ENCODE measurements around the gene EEF1A2. TPM values are rescaled to one million over a fixed set of nuclear protein-coding genes. Genes with fewer than 3 reads are reported as not detected.

EEF1A2 gene
- polyA plus RNA-seq, 2 of the 4 experiments (the other 2 are of a cell fraction): 16.3 to 129 TPM

DNA sequence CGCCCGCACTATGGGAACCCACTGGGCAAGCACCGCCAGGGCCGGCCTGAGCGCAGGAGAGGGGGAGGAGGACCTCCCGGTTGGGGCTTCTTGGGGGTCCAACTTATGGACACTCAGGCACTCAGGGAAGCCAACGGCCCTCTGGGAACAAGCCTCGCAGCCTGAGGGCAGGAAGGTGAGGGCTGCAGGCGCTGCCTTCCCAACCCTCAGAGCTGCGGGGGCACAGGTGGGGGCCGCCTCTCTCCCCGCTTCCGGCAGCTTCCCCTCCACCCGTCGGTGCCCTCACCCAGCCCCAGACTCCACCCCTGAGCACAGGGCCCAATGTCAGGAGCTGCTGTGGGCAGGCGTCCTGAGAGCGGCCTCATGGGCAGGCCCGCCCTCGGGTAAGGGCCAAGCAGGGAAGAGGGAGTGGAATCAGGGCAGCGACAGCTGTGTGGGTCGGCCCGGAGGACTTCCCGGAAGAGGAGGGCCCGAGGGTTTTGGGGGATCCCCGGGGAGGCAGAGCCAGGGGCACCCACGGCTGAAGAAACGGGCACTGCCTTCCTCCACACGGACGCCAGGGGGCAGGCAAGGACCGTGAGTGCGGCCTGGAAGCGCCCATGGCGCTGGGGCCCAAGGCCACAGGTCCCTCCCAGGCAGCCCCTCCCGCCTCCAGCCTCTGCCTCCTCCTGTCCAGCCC, 38.8 kb upstream of the EEF1A2 start:
- peak overlapping the region; percentile 59 for H3K4me3 ChIP-seq
- DNase-seq (ENCODE audit: low read depth in 1 of 2, low spot score in 1 of 2) (peak; percentile 98 to 100), FAIRE-seq (no peak), ATAC-seq (peak; percentile 86 to 95)
- peak overlapping the region; percentile 94 for H3K4me2 ChIP-seq
- peaks cover 18% of the 10 kb centered on the region for H3K4me1 ChIP-seq
- H3K9me3 ChIP-seq: no peaks in the 10 kb centered on the region
- 1% methylated on average over 16 of the region's 34 CpGs for WGBS (ENCODE audit: missing lambda C conversion rate)
- ChIA-PET POLR2A (interaction anchor here (0.6 to 4.9 kb wide), 15 partner anchors 9 to 525 kb away, joined by 3 to 62 read pairs (median 4); partner anchors contain the start of genes ARFRP1, GMEB2, HELZ2 and PPDPF), CTCF (interaction anchor here (0.6 to 6.8 kb wide), 94 partner anchors 9 to 583 kb away, joined by 3 to 93 read pairs (median 5); partner anchors contain the start of genes FNDC11, LKAAEAR1, PPDPF and PRPF6)
- H3K27ac ChIP-seq: peak overlapping the region; percentile 93 to 97
- TF ChIP-seq CEBPB (IDR thresholded peaks at IDR 0.05): no peak
- TF ChIP-seq SREBF2 (IDR thresholded peaks at IDR 0.05): no peak
- TF ChIP-seq RCOR1 (IDR thresholded peaks at IDR 0.05; ENCODE audit: low read depth, low read length): no peak
- TF ChIP-seq EP300 (IDR thresholded peaks at IDR 0.05): no peak
- no peak for TF ChIP-seq RNF2 (IDR thresholded peaks at IDR 0.05; ENCODE audit: borderline replicate concordance, low read depth)
- TF ChIP-seq JUN (IDR thresholded peaks at IDR 0.05): peak; percentile 21 to 44; a peak in 3 of 5 replicates
- no peak for TF ChIP-seq ZNF302 (CRISPR knock-in tag; IDR thresholded peaks at IDR 0.05)
- TF ChIP-seq TP53 (CRISPR knock-in tag; IDR thresholded peaks at IDR 0.05): 0 out of 2 replicates have a peak, but pooled peaks have one; percentile 22
- TF ChIP-seq KDM5A (IDR thresholded peaks at IDR 0.05): peak; percentile 89
- TF ChIP-seq JUNB (IDR thresholded peaks at IDR 0.05): no peak
- no peak for TF ChIP-seq HOXB13 (CRISPR knock-in tag; IDR thresholded peaks at IDR 0.05; ENCODE audit: low read depth)
- TF ChIP-seq KDM1A (IDR thresholded peaks at IDR 0.05; ENCODE audit: low read depth): no peak
- TF ChIP-seq, protein P1, sequence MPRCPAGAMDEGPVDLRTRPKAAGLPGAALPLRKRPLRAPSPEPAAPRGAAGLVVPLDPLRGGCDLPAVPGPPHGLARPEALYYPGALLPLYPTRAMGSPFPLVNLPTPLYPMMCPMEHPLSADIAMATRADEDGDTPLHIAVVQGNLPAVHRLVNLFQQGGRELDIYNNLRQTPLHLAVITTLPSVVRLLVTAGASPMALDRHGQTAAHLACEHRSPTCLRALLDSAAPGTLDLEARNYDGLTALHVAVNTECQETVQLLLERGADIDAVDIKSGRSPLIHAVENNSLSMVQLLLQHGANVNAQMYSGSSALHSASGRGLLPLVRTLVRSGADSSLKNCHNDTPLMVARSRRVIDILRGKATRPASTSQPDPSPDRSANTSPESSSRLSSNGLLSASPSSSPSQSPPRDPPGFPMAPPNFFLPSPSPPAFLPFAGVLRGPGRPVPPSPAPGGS (IDR thresholded peaks at IDR 0.05): peak; percentile 30; the same call in 2 of the 3 replicates
- TF ChIP-seq, protein P2, sequence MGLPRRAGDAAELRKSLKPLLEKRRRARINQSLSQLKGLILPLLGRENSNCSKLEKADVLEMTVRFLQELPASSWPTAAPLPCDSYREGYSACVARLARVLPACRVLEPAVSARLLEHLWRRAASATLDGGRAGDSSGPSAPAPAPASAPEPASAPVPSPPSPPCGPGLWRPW (IDR thresholded peaks at IDR 0.05): no peak
- 0 out of 2 replicates have a peak, but pooled peaks have one; percentile 49 for TF ChIP-seq EHF (CRISPR knock-in tag; IDR thresholded peaks at IDR 0.05)
- TF ChIP-seq BHLHE40 (IDR thresholded peaks at IDR 0.05; ENCODE audit: low read depth, low read length): no peak
- no peak for TF ChIP-seq ZC3H11A (IDR thresholded peaks at IDR 0.05)
- no peak for TF ChIP-seq FOSL2 (IDR thresholded peaks at IDR 0.05)
- TF ChIP-seq FOSL2 (CRISPR knock-in tag; IDR thresholded peaks at IDR 0.05): no peak
- peak; percentile 50 for TF ChIP-seq POLR2A (IDR thresholded peaks at IDR 0.05; ENCODE audit: low read length)
- no peak for TF ChIP-seq RFX5 (IDR thresholded peaks at IDR 0.05)
- no peak for TF ChIP-seq CBX2 (IDR thresholded peaks at IDR 0.05; ENCODE audit: borderline replicate concordance, low read depth)
- TF ChIP-seq, protein P3, sequence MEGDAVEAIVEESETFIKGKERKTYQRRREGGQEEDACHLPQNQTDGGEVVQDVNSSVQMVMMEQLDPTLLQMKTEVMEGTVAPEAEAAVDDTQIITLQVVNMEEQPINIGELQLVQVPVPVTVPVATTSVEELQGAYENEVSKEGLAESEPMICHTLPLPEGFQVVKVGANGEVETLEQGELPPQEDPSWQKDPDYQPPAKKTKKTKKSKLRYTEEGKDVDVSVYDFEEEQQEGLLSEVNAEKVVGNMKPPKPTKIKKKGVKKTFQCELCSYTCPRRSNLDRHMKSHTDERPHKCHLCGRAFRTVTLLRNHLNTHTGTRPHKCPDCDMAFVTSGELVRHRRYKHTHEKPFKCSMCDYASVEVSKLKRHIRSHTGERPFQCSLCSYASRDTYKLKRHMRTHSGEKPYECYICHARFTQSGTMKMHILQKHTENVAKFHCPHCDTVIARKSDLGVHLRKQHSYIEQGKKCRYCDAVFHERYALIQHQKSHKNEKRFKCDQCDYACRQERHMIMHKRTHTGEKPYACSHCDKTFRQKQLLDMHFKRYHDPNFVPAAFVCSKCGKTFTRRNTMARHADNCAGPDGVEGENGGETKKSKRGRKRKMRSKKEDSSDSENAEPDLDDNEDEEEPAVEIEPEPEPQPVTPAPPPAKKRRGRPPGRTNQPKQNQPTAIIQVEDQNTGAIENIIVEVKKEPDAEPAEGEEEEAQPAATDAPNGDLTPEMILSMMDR (IDR thresholded peaks at IDR 0.05): peak; percentile 94
- TF ChIP-seq POLR2AphosphoS2 (conservative IDR thresholded peaks at IDR 0.05; ENCODE audit: low read length): no peak
- TF ChIP-seq, protein P4, sequence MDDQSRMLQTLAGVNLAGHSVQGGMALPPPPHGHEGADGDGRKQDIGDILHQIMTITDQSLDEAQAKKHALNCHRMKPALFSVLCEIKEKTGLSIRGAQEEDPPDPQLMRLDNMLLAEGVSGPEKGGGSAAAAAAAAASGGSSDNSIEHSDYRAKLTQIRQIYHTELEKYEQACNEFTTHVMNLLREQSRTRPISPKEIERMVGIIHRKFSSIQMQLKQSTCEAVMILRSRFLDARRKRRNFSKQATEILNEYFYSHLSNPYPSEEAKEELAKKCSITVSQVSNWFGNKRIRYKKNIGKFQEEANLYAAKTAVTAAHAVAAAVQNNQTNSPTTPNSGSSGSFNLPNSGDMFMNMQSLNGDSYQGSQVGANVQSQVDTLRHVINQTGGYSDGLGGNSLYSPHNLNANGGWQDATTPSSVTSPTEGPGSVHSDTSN (IDR thresholded peaks at IDR 0.05): peak; percentile 77
- TF ChIP-seq SMC3 (IDR thresholded peaks at IDR 0.05): peak; percentile 92
- no peak for TF ChIP-seq NFE2L2 (conservative IDR thresholded peaks at IDR 0.05; ENCODE audit: low read length)
- TF ChIP-seq MYC (IDR thresholded peaks at IDR 0.05; ENCODE audit: borderline replicate concordance, low read length): peak; percentile 9; the same call in 1 of the 2 replicates
- no peak for TF ChIP-seq CBX8 (IDR thresholded peaks at IDR 0.05)
- TF ChIP-seq, protein P5, sequence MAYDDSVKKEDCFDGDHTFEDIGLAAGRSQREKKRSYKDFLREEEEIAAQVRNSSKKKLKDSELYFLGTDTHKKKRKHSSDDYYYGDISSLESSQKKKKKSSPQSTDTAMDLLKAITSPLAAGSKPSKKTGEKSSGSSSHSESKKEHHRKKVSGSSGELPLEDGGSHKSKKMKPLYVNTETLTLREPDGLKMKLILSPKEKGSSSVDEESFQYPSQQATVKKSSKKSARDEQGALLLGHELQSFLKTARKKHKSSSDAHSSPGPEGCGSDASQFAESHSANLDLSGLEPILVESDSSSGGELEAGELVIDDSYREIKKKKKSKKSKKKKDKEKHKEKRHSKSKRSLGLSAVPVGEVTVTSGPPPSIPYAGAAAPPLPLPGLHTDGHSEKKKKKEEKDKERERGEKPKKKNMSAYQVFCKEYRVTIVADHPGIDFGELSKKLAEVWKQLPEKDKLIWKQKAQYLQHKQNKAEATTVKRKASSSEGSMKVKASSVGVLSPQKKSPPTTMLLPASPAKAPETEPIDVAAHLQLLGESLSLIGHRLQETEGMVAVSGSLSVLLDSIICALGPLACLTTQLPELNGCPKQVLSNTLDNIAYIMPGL (CRISPR knock-in tag; IDR thresholded peaks at IDR 0.05; ENCODE audit: borderline replicate concordance): no peak
- TF ChIP-seq, protein P6, sequence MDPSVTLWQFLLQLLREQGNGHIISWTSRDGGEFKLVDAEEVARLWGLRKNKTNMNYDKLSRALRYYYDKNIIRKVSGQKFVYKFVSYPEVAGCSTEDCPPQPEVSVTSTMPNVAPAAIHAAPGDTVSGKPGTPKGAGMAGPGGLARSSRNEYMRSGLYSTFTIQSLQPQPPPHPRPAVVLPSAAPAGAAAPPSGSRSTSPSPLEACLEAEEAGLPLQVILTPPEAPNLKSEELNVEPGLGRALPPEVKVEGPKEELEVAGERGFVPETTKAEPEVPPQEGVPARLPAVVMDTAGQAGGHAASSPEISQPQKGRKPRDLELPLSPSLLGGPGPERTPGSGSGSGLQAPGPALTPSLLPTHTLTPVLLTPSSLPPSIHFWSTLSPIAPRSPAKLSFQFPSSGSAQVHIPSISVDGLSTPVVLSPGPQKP (IDR thresholded peaks at IDR 0.05; ENCODE audit: low read depth, low read length): no peak
- TF ChIP-seq, protein P7, sequence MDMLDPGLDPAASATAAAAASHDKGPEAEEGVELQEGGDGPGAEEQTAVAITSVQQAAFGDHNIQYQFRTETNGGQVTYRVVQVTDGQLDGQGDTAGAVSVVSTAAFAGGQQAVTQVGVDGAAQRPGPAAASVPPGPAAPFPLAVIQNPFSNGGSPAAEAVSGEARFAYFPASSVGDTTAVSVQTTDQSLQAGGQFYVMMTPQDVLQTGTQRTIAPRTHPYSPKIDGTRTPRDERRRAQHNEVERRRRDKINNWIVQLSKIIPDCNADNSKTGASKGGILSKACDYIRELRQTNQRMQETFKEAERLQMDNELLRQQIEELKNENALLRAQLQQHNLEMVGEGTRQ (IDR thresholded peaks at IDR 0.05): no peak
- TF ChIP-seq ESRRA (IDR thresholded peaks at IDR 0.05; ENCODE audit: borderline replicate concordance, low read length): no peak
- no peak; the same call in 1 of the 2 replicates for TF ChIP-seq TFCP2L1 (CRISPR knock-in tag; IDR thresholded peaks at IDR 0.05)
- TF ChIP-seq ZSCAN20 (CRISPR knock-in tag; IDR thresholded peaks at IDR 0.05): no peak
